NCI-H2227 (cell line): ENCODE data around the gene NRDC.
"Not testable (repeated sequence)": the region's sequence is repeated elsewhere in the genome, so short reads cannot be mapped to it uniquely, and the experiment has no call there.

Source experiments
- DNase-seq: peaks from one replicate; lab custom pipeline; 2025; ENCODE audit not compliant: unreplicated experiment; lab: John Stamatoyannopoulos, UW

Gene NRDC

DNA sequence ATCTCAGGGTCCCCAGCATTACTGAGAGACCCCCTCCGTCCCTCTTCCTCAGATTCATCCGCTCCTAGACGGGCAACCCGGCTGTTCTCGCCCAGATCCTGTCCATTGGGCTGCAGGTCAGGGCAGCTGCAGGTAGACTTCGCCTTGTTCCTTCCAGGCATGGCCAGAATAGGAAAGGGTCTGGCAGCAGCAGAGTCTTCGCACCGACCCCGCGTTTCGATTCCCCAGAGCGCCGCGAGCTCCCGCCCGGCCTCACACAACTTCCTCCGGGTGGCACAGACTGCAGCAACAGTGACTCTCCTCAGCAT, 265 bp downstream of the NRDC start:
- DNase-seq, result no peak

DNA sequence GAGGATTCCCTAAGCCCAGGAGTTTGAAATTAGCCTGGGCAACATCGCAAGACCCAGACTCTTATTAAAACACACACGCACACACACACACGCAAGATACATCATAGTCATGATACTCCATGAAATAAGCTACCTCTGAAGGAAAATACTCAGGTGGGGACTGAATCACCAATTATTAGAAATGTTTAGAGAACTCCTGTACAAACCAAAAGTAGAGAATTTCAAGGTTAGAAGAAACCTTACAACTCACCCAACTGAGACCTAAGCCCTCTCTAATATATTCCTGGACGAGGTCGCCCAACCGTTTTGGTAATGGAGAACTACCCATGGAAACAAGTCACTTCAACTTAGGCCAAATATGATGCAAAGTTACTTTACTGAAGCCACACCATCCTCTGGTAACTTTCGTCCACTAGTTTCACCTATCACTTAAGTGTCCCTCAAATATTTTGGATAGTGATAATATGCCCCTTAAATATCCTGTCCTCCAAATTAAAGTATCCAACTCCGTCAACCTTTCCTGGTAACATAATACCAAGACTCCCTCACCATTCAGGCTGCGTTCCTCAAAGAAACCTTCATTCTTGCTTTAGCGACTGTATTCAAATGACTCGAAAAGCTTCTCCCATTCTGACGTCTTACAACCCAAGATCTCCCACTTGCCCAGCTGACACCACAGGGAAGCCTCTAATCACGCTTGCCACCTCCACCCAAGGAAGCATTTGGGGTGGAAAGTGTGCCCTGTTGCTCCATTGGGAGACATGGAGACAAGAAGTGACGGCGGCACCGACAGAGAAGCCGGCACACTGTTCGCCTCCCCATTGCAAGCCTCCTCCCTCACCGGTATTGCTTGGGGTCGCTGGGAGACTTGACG, 856 bp downstream of the NRDC start:
- DNase-seq, result no peak

DNA sequence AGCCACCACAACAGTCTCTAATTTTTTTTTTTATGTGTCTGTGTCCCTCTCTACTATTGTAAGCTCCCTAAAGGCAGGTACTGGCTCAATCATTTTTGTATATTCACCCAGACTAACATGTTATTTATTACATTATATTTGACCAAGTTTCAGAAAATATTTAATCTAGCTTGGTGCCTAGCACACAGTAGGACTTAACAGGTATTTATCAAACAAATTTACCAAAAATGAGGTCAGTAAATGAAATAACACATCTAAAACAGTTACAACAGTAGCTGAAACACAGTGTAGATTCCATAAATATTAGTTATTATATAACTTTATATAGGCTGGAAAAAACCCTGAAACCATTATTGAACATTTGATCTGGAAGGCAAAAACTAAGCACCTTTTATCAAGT, 2.7 kb downstream of the NRDC start:
- no peak for DNase-seq

DNA sequence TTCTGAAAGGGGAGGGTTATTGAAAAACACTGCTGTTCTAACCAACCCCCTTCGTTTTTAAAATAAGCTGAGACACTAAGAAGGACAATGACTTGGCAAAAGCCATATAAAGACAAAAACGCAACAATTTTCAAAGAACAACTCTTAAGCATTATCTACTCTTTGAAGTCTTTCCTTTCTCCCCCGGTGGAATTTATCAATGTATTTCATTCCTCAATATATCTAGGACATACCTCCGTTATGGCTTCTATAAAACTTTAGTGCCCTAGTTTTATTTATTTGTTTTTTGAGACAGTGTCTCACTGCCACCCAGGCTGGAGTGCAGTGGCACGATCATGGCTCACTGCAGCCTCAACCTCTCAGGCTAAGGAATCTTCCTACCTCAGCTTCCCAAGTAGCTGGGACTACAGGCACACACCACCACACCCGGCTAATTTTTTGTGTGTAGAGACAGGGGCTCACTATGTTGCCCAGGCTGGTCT, 3.2 kb downstream of the NRDC start:
- no peak for DNase-seq

DNA sequence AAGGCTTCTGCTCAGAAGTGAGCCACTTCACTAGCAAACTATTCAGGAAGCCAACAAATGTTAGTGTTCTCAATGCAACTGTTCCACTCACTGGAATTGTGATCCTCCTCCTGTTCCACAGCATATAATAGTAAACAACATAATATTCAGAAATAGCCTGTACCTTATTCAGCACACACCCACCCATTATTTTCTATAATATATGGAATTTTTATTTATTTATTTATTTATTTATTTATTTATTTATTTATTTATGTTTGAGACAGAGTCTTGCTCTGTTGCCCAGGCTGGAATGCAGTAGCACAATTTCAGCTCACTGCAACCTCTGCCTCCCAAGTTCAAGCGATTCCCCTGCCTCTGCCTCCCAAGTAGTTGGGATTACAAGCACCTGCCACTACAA, 5.3 kb downstream of the NRDC start:
- not testable (repeated sequence) for DNase-seq

DNA sequence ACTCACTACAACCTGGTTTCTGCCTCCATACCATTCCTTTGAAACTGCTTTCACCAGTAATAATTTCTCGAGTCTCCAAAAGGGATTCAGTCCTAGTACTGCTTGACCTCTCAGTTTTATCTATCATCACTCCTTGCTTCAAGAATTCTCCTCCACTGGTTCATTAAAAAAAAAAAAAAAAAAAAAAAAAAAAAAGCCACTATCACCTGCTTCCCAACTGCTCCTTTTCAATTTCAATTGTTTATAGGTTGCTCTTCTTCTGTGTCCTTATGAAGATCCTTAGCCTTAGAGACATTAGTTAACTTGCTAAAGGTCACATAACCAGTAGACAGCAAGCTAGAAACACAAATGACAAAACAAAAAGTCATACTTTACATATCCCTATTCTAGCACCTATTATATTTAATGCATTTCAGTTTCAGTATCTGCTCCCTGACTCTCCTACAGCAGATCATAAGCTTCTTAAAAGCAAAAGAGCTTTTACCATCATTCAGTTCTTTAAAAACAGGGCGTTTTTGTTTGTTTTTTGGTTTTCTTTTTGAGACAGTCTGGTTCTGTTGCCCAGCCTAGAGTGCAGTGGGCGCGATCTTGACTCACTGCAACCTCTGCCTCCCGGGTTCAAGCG, 7.1 kb downstream of the NRDC start:
- DNase-seq, result no peak

DNA sequence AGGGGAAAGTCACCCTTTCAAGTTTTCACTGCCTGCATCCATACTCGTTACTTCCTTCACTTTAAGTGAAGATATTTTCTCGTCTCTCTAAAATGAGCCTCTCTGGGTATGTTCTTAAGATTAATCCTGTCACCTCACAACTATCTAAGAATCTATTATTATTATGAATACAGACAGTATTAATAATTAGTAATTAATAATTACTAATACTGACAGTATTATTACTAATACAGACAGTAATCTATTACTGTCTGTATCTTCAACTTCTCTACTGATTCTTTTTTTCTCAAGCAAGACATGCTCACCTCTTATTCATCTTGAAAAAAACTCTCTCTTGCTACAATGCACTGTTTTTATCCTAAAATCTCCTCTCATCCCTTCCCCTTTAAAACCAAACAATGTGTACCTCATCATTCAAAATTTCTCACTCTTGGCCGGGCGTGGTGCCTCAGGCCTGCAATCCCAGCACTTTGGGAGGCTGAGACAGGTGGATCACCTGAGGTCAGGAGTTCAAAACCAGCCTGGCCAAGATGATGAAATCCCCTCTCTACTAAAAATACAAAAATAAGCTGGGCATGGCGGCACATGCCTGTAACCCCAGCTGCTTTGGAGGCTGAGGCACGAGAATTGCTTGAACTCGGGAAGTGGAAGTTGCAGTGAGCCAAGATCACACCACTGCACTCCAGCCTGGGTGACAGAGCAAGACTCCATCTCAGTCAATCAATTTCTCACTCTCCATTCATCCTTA, 7.8 kb downstream of the NRDC start:
- no peak for DNase-seq

DNA sequence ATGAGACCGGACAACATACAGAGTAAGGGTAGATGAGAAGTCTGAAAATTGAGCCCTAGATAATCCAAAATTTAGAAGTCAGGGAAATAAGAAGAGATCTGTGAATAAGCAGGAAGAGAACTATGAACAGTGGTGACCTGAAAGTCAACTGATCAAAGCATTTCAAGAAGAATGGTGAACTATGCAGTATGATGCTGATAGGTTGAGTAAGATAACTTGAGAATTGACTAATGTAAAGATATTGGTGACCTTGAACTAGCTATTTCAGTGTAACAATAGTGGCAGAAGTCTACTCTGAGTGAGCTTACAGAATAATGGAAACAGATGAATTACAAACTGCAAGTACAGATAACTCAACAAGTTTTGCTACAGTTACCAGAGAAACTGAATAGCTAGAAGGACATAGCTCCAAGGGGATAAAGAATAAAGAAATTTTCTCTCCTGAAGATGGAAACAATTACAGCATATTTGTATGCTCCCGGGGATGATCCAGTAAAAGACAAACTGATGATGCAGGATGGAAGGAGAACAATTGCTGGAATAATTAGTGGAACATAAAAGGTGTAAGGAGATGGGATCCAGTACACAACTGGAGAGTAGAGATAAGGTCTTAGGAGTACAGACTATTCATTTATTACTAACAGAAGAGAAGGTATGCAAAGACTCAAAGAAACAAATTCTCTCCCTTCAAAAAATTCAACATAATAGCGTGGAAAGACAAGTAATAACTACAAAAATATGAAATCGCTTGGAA, 10.9 kb downstream of the NRDC start:
- DNase-seq, result no peak

DNA sequence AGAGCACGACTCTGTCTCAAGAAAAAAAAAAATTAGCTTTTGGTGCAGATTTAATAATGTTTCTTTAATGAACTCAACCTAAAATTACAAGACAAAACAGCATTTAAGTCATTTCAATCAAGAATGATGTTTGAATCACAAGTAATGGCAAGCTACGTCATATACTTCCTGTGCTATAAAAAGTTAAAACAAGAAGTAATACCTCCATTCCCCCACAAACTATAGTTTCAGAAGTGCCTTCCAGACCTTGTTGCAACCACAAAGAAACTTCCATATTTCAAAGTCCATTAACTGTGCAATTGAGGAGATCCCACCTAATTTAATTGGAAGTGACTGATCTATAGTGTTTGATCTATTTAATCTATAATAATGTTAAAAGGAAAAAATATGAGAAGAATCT, 15.1 kb downstream of the NRDC start:
- DNase-seq, result no peak

DNA sequence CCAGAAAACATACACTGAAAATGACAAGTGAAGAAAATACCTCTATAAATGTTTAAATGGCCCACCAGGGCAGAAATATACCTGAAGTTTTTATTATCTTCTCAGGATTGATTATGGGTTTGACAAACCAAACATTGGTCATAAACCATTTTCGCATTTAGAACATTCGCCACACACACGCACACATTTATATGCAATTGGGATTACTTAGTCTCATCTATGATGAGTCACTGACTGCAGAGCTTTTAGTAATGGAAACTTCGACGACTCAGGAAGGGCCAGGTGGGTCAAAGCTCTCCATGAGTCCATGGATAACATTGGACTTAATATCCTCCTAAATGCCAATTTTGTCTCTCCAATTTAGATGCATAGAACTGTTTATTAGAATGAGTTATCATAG, 16.9 kb downstream of the NRDC start:
- DNase-seq, result no peak

DNA sequence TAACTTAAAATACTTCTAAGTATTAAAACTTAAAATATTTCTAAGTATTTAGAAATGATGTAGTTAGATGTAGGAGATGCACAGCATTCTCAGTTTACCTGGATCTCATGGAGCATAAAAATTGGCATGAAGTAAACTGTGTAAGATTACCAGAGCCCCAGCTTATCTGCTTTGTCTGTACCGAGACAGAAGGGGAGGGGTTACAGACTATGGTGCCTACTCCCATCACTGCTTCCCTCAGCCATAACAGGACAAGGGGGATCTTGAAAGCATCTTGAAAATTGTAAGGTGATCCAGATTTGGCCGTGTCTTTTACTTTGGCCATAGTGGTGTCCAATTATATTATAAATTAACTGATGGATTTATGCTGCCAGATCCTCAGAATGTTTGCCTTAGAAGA, 18.8 kb downstream of the NRDC start:
- DNase-seq, result no peak

DNA sequence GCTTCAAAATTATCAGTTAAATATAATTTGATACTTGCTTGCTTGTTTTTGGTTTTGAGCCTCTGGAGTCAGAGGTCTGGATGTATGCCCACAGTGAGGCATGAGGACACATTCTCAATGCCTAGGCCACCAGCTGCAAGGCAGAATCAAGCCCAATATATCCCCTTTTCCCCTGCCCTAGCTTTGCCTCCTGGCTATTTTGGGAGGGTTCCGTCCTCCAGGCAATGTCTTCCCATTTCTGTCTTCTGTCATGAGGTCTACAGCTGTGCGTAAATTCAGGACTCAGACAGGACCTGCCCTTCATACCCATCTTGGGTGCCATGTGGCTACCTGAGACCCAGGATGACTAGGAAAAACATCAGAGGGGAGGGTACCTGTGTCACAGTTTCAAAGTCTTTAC, 19.2 kb downstream of the NRDC start:
- no peak for DNase-seq

DNA sequence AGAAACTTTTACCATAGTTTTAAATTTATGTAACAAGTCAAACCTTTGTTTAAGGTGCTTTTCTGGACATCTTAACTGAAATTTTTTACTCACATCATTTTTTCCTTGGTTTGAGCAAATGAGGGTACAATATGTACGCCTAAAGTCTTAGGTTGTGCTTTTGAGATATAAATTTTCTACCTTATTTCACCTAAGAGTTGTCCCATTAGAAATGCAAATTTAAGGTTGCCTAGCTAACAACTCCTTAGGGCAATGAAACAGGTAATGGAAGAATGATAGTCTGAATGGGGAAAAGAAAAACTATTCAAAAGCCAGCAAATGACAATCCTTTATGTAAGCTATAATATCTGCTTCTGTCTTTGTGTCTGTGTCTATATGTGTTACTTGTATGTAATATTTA, 19.6 kb downstream of the NRDC start:
- no peak for DNase-seq

DNA sequence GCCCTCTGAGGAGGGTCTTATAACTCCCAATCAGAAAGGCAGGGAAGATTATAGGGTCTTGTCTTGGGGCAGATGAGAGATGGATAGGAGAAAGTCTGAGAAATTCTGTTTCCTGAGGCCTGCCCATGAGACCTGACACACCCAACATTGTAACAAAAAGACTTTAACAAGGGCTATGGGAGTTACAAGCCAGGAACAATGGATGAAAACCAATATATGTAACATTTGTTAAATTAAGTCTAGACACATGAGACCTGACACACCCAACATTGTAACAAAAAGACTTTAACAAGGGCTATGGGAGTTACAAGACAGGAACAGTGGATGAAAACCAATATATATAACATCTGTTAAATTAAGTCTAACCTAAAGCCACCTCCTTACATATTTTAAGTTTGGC, 21.8 kb downstream of the NRDC start:
- no peak for DNase-seq

DNA sequence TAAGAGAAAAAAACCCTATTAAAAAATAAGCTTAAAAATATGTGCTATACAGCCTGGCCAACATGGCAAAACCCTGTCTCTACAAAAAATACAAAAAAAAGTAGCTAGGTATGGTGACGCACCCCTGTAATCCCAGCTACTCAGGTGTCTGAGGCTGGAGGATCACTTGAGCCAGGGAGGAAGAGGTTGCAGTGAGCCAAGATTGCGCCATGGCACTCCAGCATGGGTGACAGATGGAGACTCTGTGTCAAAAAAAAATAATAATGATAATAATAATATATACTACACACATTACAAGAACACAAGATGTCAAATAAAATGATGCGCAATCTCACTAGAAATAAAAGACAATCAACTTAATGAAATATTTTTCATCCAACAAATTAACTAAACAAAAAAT, 22.9 kb downstream of the NRDC start:
- no peak for DNase-seq

DNA sequence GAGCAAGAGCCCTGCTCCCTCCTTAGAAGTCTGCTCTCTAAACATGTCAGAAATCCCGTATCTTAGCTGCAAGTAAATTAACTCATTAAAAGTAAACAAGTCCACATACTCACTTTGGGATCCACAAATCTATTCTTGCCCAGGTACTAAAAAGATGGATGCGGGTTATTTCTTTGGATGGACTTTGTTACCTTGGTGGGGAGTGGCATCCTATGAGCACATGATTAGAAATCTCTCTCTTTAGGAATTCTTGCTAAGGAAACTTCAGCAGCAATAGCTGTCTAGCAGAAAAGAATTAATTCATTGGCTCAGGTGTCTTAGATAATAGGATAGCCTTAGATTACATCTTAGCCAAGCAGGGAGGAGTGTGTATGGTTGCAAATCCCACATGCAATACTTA, 25.2 kb downstream of the NRDC start:
- DNase-seq, result no peak

DNA sequence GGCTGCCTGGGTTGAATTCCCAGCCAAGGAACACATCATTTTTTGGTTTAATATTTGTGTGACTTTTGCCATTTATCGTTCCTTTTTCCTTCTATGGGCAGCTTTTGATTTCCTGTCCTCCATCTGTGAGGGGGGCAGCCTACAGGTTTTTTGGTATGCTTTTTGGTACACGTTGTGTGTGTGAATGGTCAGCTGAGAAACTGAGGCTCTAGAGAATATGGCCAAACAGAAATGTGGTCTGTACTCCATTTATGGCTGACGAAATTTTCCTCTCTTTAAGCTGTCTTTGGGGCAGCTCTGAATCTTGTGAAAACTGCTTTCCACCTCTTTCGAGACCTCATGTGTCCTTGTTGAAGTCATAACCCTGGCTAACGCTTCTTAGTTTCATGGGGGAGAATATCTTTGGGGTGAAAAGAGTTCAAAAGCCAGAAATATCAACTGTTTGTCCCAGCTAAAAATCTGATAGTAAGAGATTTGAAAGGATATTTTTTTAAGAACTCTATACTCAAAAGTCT, 26.6 kb downstream of the NRDC start:
- DNase-seq, result no peak

DNA sequence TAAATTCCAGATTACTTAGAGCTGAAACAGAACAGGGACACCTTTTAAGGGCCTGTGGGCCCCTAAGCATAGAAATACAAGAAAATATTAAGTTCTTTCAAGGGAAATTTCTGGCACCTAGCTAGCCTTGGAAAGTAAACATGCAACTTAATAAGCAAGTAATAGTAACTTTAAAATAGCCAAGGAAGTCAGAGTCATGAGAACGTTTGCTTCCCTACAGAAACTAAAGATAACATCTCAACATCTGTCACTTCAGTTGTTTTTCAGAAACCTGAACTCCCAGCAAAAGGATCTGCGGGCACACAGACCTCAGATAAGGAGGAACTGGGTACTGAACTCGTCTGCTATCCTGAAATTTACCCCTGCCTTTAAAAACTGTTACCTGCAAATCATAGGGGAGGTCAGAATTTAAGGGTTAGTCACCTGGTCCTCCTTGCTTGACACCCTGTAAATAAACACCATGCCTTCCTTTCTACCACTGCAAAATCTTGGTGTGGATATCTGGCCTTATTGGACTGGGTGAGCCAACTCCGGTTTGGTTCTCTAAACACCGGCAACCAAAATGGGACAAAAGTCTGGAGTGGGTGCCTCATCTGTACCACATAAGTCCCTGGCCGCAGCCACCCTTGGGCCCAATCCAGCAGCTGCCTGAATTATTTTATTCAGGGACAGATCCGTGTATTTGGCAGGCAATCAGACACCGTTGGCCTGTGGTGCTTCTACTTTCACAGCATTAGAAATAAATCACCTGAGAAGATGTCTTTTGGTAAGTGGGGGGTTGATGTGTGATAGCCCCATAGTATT, 27.9 kb downstream of the NRDC start:
- DNase-seq, result no peak

DNA sequence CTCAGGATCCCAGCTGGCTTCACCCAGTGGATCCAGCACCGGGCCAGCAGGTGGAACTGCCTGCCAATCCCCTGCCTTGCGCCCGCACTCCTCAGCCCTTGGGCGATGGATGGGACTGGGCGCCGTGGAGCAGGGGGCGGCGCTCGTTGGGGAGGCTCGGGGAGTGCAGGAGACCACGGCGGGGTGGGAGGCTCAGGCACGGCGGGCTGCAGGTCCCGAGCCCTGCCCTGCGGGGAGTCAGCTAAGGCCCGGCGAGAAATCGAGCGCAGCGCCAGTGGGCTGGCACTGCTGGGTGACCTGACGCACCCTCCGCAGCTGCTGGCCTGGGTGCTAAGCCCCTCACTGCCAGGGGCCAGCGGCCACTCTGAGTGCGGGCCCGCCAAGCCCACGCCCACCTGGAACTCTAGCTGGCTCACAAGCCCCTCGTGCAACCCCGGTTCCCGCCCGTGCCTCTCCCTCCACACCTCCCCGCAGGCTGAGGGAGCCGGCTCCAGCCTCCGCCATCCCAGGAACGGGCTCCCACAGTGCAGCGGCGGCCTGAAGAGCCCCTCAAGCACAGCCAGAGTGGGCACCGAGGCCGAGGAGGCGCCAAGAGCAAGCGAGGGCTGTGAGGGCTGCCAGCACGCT, 31.1 kb downstream of the NRDC start:
- no peak for DNase-seq

DNA sequence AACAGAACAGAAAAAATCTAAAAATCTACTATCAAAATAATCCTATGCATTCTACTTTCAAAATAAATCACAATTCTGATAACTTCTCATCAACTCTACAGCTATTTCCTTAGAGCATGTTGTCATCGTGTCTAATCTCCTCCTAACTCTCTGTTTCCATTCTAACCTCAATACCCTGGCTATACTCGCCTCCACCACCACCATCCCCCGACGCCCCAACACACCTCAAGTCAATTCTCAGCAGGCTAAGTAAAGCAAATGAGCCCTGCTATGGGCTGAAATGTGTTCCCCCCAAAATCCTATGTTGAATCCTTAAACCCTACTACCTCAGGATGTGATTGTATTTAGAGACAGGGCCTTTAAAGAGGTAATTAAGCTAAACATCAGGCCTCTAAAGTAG, 34.6 kb downstream of the NRDC start:
- no peak for DNase-seq
